ENCODE measurements around the gene SORCS1. TPM values are rescaled to one million over a fixed set of nuclear protein-coding genes. Genes with fewer than 3 reads are reported as not detected.

The SORCS1 gene
- not detected in 2 replicates for total RNA-seq

GRCh38 chr10:107163881-107164861, at the start of gene SORCS1:
Gene SORCS1, minus strand, starts transcription at chr10:107164706.

All from bronchial smooth muscle cell (primary cell).